CD4-positive, alpha-beta T cell (primary cell): Measurements from ENCODE around the gene MAPKAPK5. TPM values are rescaled to one million over a fixed set of nuclear protein-coding genes. Genes with fewer than 3 reads are reported as not detected.
"Not testable (repeated sequence)": the region's sequence is repeated elsewhere in the genome, so short reads cannot be mapped to it uniquely, and the experiment has no call there.

ENCODE experiments used
- ATAC-seq: fragments of 200-7000 bp; cut with Tn5 transposase; one replicate; pipeline ENCODE4 v1.10.0; 2022; ENCODE audit warnings: mild to moderate bottlenecking; ENCODE audit not compliant: poor library complexity
- CTCF ChIA-PET: fragments of 350-600 bp; sonication (Branson Sonifier 250); formaldehyde crosslinking; loops from one replicate; lab custom pipeline; 2021; ENCODE audit warnings: antibody characterized with exemption, inconsistent platforms; lab: Charles Lee
- POLR2A ChIA-PET: fragments of 350-600 bp; sonication (Branson Sonifier 250); formaldehyde crosslinking; loops from one replicate; lab custom pipeline; 2021; ENCODE audit warnings: antibody characterized with exemption, inconsistent platforms; lab: Charles Lee
- DNase-seq, 14 experiments: peaks; one replicate each; pipeline ENCODE4 v3.0.0-alpha.2; 2013 to 2020; ENCODE audit warnings: mixed read lengths in 2 of 14
- H3K27ac ChIP-seq, 2 donors: one replicate each; pipeline versions ENCODE4 v1.5.1 to v1.7.0; 2013; ENCODE audit warnings: low read length in 2 of 2, low read depth in 1 of 2, mild to moderate bottlenecking in 1 of 2
- H3K27me3 ChIP-seq, 2 experiments: 1 replicate in 1 of 2; 2 replicates in 1 of 2; pipeline versions ENCODE4 v1.6.1 to v1.7.0; 2013; ENCODE audit warnings: low read length in 2 of 2, control low read depth in 1 of 2, mild to moderate bottlenecking in 1 of 2, moderate library complexity in 1 of 2; ENCODE audit not compliant: insufficient read depth in 2 of 2, control insufficient read depth in 1 of 2
- H3K36me3 ChIP-seq: one replicate; pipeline ENCODE4 v1.6.1; 2013; ENCODE audit warnings: low read length, control low read depth; ENCODE audit not compliant: insufficient read depth
- H3K4me1 ChIP-seq: one replicate; pipeline ENCODE4 v1.6.1; 2013; ENCODE audit warnings: low read length, control low read depth; ENCODE audit not compliant: insufficient read depth
- H3K4me3 ChIP-seq: one replicate; pipeline ENCODE4 v1.5.1; 2013; ENCODE audit warnings: mild to moderate bottlenecking, low read length, moderate library complexity
- H3K9me3 ChIP-seq, 2 experiments: 1 replicate in 1 of 2; 2 replicates in 1 of 2; pipeline versions ENCODE4 v1.6.1 to v1.7.0; 2013; ENCODE audit warnings: low read length in 2 of 2, mild to moderate bottlenecking in 2 of 2, control low read depth in 1 of 2, moderate library complexity in 1 of 2; ENCODE audit not compliant: control insufficient read depth in 1 of 2, insufficient read depth in 1 of 2
- H3K27ac Mint-ChIP-seq: one replicate; pipeline ENCODE4 v1.8.0; 2020; ENCODE audit warnings: mixed read lengths
- H3K27me3 Mint-ChIP-seq: one replicate; pipeline ENCODE4 v1.8.0; 2021; ENCODE audit warnings: mixed read lengths
- H3K36me3 Mint-ChIP-seq: one replicate; pipeline ENCODE4 v1.8.0; 2021; ENCODE audit warnings: low read depth, mixed read lengths
- H3K4me1 Mint-ChIP-seq: one replicate; pipeline ENCODE4 v1.8.0; 2021; ENCODE audit warnings: low read depth, mixed read lengths
- H3K4me3 Mint-ChIP-seq: one replicate; pipeline ENCODE4 v1.8.0; 2020; ENCODE audit warnings: mild to moderate bottlenecking, mixed read lengths
- H3K9me3 Mint-ChIP-seq: one replicate; pipeline ENCODE4 v1.8.0; 2020; ENCODE audit warnings: mixed read lengths
- CTCF ChIP-seq: fragments of 200-600 bp; IDR thresholded peaks from one replicate; pipeline ENCODE4 v1.8.0; 2022; ENCODE audit warnings: antibody characterized with exemption, mild to moderate bottlenecking
- intact Hi-C, 2 experiments: fragments of 100-400 bp; cut with DNase I in 1 of 2; cut with micrococcal nuclease in 1 of 2; formaldehyde crosslinking; loops; one replicate each; pipeline versions ENCODE4 v1.15.1 to v1.9.0; 2023 to 2025; cut with DNase I, micrococcal nuclease
- microRNA-seq: library from miRNA; unstranded; fragments of <30 nt; microRNA quantifications from one replicate; pipeline ENCODE4 v1.2.0, GENCODE V29; 2021; ENCODE audit warnings: borderline microRNAs expressed, borderline replicate concordance
- total RNA-seq, 174 experiments: library from RNA in 2 of 174; stranded (reverse) in 2 of 174; gene quantifications; one replicate each; pipeline ENCODE4 v1.2.3 and lab custom pipeline; 2021 to 2026

MAPKAPK5 gene
- total RNA-seq, 2 experiments from 2014 or later: 62.2 to 63.6 TPM

GRCh38 chr12:111942557-111942956, 100.5 kb downstream of the MAPKAPK5 start:
- DNase-seq (no peak), ATAC-seq (no peak)
- Mint-ChIP-seq H3K27me3 (no peaks in the 10 kb centered on the region), H3K4me3 (no peak overlapping the region), H3K9me3 (no peaks in the 10 kb centered on the region), H3K27ac (no peak overlapping the region), H3K36me3 (peaks cover 9% of the 10 kb centered on the region), H3K4me1 (peaks cover 18% of the 10 kb centered on the region)
- Histone ChIP-seq H3K27me3 (no peaks in the 10 kb centered on the region), H3K4me3 (no peak overlapping the region), H3K36me3 (peaks cover 10% of the 10 kb centered on the region), H3K27ac (no peak overlapping the region), H3K9me3 (no peaks in the 10 kb centered on the region), H3K4me1 (peaks cover 6% of the 10 kb centered on the region)
- no peak for TF ChIP-seq CTCF
- POLR2A ChIA-PET: no interaction called here
- intact Hi-C loops: no loop called here
- CTCF ChIA-PET: no interaction called here

GRCh38 chr12:111943929-111944328, 101.9 kb downstream of the MAPKAPK5 start:
- Histone ChIP-seq H3K36me3 (peaks cover 7% of the 10 kb centered on the region), H3K4me1 (peaks cover 6% of the 10 kb centered on the region), H3K9me3 (no peaks in the 10 kb centered on the region), H3K27me3 (no peaks in the 10 kb centered on the region), H3K4me3 (no peak overlapping the region), H3K27ac (no peak overlapping the region)
- ChIA-PET POLR2A (interaction anchor here (3.9 kb wide), 1 partner anchor 69 kb away, joined by 45 read pairs; the partner anchor contains the start of genes ERP29 and TMEM116), CTCF (interaction anchor here (0.6 to 3.3 kb wide), 4 partner anchors 34 to 105 kb away, joined by 3 to 29 read pairs (median 8); partner anchors contain the start of genes ERP29 and TMEM116)
- Mint-ChIP-seq H3K4me1 (peaks cover 23% of the 10 kb centered on the region), H3K4me3 (no peak overlapping the region), H3K36me3 (peaks cover 4% of the 10 kb centered on the region), H3K9me3 (no peaks in the 10 kb centered on the region), H3K27me3 (no peaks in the 10 kb centered on the region), H3K27ac (no peak overlapping the region)
- DNase-seq (no peak), ATAC-seq (no peak)
- intact Hi-C loops: loop anchor here in 1 of 2 experiments (1.0 kb wide), 1 partner anchor 72 kb away; no protein-coding TSS in a partner anchor
- TF ChIP-seq CTCF: no peak

- H3K9me3 ChIP-seq, H3K4me1 ChIP-seq, intact Hi-C loops, H3K27me3 Mint-ChIP-seq, H3K27ac ChIP-seq, H3K9me3 Mint-ChIP-seq, H3K36me3 ChIP-seq, H3K4me3 ChIP-seq, H3K27me3 ChIP-seq: not testable (repeated sequence)
- peak overlapping the region; percentile 70 for H3K27ac Mint-ChIP-seq
- peak in 3 of 14 experiments; percentile 29 to 47 (median 42) for DNase-seq
- ChIA-PET POLR2A (interaction anchor here (0.6 to 2.4 kb wide), 3 partner anchors 38 to 62 kb away, joined by 3 to 27 read pairs (median 9); partner anchors contain the start of genes ERP29 and TMEM116), CTCF (interaction anchor here (1.2 kb wide), 1 partner anchor 43 kb away, joined by 3 read pairs; no protein-coding TSS in a partner anchor)
- peaks cover 34% of the 10 kb centered on the region for H3K36me3 Mint-ChIP-seq
- peak; percentile 63 for ATAC-seq
- H3K4me3 Mint-ChIP-seq: peak overlapping the region; percentile 30
- peaks cover 52% of the 10 kb centered on the region for H3K4me1 Mint-ChIP-seq
These were observed 109.1 kb downstream of the MAPKAPK5 start for GRCh38 chr12:111950961-111951676.

Small RNA genes lying within 50 kb of the gene (microRNA-seq; reads per million reads assigned to microRNA genes)
- not detected for gene MIR6761

Other genes with a start within 250 kb of the MAPKAPK5 start
- 10 to 100 TPM; 21.9 to 23.7 TPM for gene ATXN2, start 242.9 kb upstream of the MAPKAPK5 start, total RNA-seq
- gene BRAP, start 156.3 kb upstream of the MAPKAPK5 start, total RNA-seq: 10 to 100 TPM; 22.4 to 25.8 TPM
- 10 to 100 TPM; 15.8 to 17.4 TPM for gene ACAD10, start 156.2 kb upstream of the MAPKAPK5 start, total RNA-seq
- gene ALDH2, start 75.3 kb upstream of the MAPKAPK5 start, total RNA-seq: 1 to 10 TPM; 2.0 to 2.1 TPM
- 10 to 100 TPM; 12.7 to 12.8 TPM for gene TMEM116, start 170.9 kb downstream of the MAPKAPK5 start, total RNA-seq
- 100 to 1,000 TPM; 109 to 117 TPM for gene ERP29, start 171.2 kb downstream of the MAPKAPK5 start, total RNA-seq